Hindlimb muscle (tissue), 1 donor: ENCODE data around the gene CDH18. TPM values are rescaled to one million over a fixed set of nuclear protein-coding genes. Genes with fewer than 3 reads are reported as not detected.
"Not testable (repeated sequence)": the region's sequence is repeated elsewhere in the genome, so short reads cannot be mapped to it uniquely, and the experiment has no call there.

Experiments
- DNase-seq: peaks from one replicate; pipeline ENCODE4 v3.0.0-alpha.2; 2013
- polyA plus RNA-seq: library from polyadenylated mRNA; unstranded; fragments of 120-200 nt; gene quantifications from one replicate; pipeline ENCODE4 v1.2.1, GENCODE V29; 2013; ENCODE audit not compliant: insufficient read length

CDH18 gene
- polyA plus RNA-seq, 1 donor = 7.8 TPM

DNA sequence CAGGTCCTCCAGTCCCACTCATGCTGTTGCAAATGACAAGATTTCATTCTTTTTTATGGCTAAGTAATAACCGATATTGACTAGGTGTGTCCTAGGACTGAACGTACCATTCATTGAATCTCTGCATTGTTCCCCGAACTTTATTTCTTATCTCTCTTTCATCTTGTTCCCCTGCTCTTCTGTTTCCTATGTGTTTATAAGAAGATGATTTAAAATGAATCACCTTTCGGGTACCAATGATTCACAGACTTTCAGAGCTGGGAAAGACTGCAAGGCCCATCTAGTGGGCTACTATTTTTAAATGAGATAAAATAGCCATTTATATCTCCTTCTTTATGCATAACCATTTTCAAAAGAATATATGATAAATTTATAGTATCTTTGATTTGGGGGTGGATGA lies 133.0 kb downstream of the CDH18 start:
- no peak for DNase-seq

GRCh38 chr5:19853616-19854240 lies 134.3 kb downstream of the CDH18 start:
- no peak for DNase-seq

GRCh38 chr5:19837536-19838174 lies 150.3 kb downstream of the CDH18 start:
- DNase-seq = no peak

- no peak for DNase-seq
These were observed 152.6 kb downstream of the CDH18 start for GRCh38 chr5:19835442-19835841.

GRCh38 chr5:19812720-19813119 lies 175.3 kb downstream of the CDH18 start:
- DNase-seq = not testable (repeated sequence)

DNA sequence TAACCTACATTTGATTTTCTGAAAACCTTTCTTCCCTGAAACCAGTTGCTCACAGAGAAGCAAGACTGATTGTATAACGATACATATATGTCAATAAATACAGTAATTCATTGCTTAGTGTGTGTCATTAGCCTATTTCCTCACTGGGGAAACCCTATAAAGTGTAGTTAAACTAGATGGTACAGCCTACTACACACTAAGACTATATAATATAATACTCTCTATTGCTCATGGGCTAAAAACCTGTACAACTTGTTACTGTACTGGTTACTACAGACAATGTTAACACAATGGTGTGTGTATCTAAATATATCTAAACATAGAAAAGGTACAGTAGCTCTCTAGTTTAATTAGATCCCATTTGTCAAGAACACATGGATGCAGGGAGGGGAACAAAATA lies 181.2 kb downstream of the CDH18 start:
- no peak for DNase-seq

GRCh38 chr5:19802686-19803085 lies 185.3 kb downstream of the CDH18 start:
- no peak for DNase-seq

- DNase-seq = no peak
These were observed 192.8 kb downstream of the CDH18 start for GRCh38 chr5:19795218-19795617.

DNA sequence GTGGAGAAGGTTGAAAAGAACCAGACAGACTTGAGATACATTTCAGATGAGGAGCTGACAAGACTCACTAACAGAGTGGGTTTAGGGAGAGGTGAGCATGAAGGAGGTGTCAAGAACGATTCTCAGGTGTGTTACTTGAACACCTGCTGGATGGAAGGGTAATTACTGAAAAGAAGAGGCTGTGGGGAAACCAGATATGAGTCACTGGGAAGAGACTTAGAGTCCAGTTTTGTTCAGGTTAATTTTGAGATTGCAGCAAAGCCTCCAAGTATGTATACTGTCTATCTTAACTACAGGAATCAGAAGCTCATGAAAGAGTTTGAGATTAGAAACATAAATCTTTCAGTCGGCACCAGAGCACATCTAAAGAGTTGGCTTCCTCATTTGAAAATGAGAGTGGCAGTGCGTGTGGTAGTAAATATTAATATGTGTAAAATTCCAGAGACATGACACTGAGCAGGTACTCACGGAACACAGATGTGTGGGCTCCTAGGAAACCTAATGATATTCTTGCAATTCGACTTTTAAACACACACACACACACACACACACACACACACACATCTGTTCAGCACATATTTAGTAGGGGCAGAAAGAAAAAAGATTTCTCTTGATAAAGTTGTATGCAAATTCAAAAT lies 197.1 kb downstream of the CDH18 start:
- DNase-seq = no peak

DNA sequence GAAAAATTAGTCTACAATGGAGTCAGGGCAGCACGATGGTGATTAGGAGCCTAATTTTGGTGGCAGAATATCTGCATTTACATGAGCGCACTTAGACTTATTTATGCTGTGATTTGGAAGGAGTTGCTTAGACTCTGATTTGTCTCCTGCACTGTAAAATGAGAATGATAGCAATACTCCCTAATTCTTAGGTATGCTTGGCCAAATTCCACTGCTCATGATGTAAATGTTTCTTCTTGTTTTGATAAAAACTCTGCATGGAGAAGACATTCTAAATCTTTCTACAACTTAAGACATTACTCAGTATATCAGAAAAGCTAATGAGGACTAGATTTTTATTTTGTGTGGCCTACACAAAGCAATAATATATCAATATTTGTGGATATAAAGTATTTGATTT lies 205.4 kb downstream of the CDH18 start:
- DNase-seq = no peak

DNA sequence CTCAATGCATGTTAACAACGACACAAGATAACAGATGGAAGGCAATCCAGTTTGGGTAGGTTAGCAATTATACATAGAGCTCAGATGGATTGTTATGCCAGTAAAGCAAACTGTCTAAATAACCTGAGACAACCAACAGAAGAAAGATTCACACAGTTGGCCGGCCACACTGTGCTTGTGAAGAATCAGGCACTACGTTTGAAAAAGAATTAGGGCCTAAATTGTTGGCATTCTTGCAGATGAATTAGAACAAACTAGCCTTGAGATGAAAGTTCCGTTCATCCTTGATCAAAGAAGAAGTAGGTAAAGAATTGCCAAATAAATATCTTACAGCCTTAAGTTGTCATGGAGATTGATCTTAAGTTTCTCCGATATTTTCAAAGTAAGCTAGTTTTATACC lies 210.6 kb downstream of the CDH18 start:
- no peak for DNase-seq

- DNase-seq = not testable (repeated sequence)
These were observed 211.1 kb downstream of the CDH18 start for GRCh38 chr5:19776886-19777285.

DNA sequence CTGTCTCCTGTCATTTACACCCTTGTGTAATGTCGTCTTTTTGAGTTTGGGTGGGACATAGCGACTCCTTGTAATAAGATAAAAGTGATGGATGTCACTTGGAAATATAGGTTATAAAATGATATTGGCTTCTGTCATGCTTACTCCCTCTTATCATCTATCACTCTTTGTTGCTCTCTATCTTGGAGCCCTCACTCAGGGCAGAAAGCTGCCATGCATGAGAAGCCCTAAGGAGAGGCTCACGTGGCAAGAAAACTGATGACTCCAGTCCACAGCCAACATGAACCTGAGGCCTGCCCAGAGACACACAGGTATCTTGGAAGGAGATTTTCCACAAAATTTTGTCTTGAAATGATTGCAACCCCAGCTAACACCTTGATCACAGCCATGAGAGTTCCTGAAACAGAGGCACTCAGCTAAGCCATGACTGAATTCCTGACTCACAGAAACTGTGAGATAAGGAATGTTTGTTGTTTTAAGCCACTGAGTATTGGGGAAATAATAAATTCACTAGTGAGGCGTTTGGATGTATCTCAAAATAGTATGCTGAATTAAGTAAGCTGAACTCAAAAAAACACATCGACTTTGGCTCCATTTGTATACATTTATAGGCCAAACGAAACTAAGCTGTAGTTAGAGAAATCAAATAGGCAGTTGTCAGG lies 216.7 kb downstream of the CDH18 start:
- DNase-seq = no peak

GRCh38 chr5:19770396-19770795 lies 217.6 kb downstream of the CDH18 start:
- no peak for DNase-seq

DNA sequence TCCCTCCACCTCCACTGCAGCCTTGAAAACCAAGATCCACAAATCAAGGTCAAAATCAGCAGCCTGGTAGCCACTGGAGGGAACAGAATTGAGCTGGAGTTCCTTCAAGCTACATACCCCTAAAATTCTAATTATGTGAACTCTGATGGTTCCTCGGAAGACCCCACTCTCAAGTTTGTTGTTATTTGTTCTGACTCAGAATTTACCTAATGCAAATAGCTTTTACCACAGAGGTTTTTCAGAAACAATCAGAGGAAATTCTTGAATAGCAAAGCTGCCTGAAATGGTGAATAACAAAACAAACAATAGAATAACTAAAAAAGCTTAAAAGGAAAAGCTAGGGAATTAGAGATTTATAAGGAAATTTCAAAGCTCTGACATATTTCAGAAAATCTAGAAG lies 220.0 kb downstream of the CDH18 start:
- no peak for DNase-seq

DNA sequence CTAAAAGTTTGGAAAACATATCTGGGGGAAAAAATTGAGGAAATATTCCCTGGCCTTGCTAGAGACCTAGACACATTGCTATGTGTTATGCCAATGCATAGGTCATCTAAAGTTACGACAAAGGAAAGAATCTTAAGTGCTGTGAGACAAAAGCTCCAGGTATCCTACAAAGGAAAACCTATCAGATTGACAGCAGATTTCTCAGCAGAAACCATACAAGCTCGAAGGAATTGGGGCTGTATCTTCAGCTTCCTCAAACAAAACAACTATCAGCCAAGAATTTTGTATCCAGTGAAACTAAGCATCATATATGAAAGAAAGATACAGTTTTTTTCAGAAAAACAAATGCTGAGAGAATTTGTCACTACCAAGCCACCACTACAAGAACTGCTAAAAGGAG lies 234.4 kb downstream of the CDH18 start:
- no peak for DNase-seq

GRCh38 chr5:19751326-19751725 lies 236.7 kb downstream of the CDH18 start:
- no peak for DNase-seq

- no peak for DNase-seq
These were observed 242.8 kb downstream of the CDH18 start for GRCh38 chr5:19745247-19745646.

GRCh38 chr5:19739671-19740070 lies 248.3 kb downstream of the CDH18 start:
- DNase-seq = peak; percentile 73

DNA sequence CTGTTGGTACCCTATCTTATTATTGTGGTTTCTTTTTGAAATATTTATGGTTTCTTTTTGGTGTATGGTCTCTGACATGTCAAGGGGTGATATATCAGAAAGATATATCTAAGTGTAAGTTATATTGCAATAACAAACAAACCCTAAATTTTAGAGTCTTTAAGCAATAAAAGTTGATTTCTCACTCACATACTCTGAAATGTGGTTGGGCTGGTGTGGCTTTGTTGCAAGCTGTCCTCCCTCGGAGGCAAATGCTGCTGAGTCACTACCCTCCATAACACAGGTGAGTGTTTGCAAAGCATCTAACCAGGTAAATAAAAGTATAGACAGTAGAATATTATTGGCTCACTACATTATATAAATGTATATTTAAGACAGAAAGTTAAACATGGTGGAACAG lies 253.2 kb downstream of the CDH18 start:
- DNase-seq = no peak

DNA sequence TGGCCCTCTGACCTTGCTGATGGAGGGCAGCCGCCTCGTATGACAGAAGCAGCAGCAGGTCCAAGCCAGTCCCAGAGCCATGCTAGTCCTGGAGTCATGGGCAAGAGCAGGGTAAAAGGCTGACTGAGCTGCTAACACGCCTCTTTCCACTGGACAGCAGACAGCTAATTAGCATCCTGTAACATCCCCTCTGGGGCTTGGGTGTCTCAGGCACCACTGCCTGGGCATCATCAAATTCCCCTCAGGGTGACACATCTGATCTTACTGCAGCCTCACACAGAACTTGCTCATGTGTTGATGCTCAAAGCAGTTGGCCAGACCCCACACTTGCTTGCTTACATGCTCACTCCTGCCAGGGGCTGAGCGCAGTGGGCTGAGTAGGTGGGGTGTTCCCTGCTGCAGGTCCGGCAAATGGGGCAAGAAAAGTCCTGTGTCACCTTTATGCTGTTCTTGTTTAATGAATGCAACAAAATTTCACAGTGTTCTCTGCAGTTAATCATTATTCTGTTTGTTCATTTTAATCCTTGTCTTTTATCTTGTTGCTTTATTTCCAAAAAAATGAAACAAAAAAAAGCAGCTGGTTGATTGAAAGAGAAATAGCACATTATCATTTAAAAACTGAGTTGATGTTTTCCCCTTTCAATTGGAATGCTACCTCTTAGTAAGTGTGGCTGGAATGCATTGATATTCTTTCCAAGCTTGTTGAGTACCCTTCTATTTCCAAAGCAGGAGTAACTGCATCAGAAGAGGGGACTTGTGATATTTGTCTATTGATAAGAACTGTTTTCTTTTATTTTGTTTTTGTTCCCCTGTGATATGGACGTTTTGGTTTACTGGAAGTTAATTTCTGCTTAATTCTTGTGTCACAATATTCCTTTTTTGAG lies 254.1 kb downstream of the CDH18 start:
- DNase-seq = no peak

DNA sequence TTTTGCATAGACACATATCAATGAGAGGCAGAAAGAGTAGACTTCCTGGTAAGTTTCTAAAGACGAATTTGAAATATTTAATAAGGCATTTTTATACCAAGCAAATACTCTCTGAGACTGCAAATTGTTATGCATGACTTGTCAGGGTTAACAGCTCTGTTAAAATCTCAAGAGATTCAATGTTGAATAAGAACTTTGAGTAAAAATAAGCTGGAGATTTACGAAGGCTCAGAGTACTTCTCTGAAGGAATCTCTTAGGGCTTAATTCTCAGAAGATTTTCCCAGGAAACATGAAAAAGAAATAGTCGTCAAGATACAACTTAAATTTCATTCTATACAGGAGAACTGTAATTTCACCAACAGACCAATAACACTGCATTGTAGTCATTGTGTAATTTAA lies 259.4 kb downstream of the CDH18 start:
- no peak for DNase-seq

DNA sequence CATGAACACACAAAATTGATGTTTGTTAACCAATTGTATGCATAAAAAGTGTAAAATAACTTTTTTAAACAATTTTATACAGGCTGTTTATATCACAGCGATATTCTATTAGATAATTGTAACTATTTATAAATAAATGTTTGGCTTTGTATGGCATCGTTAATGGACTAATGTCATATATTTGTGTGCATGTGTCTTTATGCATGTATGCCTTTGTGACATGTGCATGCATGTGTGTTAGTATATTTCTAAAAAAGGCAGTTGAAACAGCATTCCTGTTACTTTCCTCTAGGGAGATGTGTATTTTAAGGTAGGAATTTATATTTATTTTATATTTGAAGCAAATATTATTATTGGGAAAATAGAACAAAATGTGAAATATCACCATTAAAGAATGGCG lies 268.9 kb downstream of the CDH18 start:
- no peak for DNase-seq
